Calu3 (cell line): Measurements from ENCODE around the gene MUC20. TPM values are rescaled to one million over a fixed set of nuclear protein-coding genes. Genes with fewer than 3 reads are reported as not detected.
"Not testable (repeated sequence)": the region's sequence is repeated elsewhere in the genome, so short reads cannot be mapped to it uniquely, and the experiment has no call there.

ENCODE experiments used
- BruUV-seq: library from RNA; stranded (reverse); fragments of 400-500 nt; replicated peaks from 2 replicates; lab custom pipeline; 2021; lab: Mats Ljungman, UMichigan
- CTCF ChIA-PET: fragments of 300-600 bp; sonication (Branson Sonifier 250); formaldehyde crosslinking; loops from one replicate; lab custom pipeline; 2022; ENCODE audit warnings: antibody characterized with exemption; lab: Charles Lee
- DNase-seq: peaks from one replicate; pipeline ENCODE4 v3.0.0; 2022
- H3K27ac Mint-ChIP-seq: one replicate; pipeline ENCODE4 v1.8.0; 2022; ENCODE audit warnings: mixed read lengths; ENCODE audit not compliant: unreplicated experiment
- H3K27me3 Mint-ChIP-seq: one replicate; pipeline ENCODE4 v1.8.0; 2022; ENCODE audit warnings: mixed read lengths; ENCODE audit not compliant: unreplicated experiment
- H3K36me3 Mint-ChIP-seq: one replicate; pipeline ENCODE4 v1.8.0; 2022; ENCODE audit warnings: mild to moderate bottlenecking, moderate library complexity, mixed read lengths; ENCODE audit not compliant: insufficient read depth, unreplicated experiment
- H3K4me1 Mint-ChIP-seq: one replicate; pipeline ENCODE4 v1.8.0; 2022; ENCODE audit warnings: mild to moderate bottlenecking, low read depth, mixed read lengths; ENCODE audit not compliant: unreplicated experiment
- H3K4me3 Mint-ChIP-seq: one replicate; pipeline ENCODE4 v1.8.0; 2022; ENCODE audit warnings: mild to moderate bottlenecking, low read depth, moderate library complexity, mixed read lengths; ENCODE audit not compliant: unreplicated experiment
- H3K9me3 Mint-ChIP-seq: one replicate; pipeline ENCODE4 v1.8.0; 2022; ENCODE audit warnings: low read depth, mixed read lengths; ENCODE audit not compliant: unreplicated experiment
- intact Hi-C: fragments of 100-400 bp; cut with micrococcal nuclease; formaldehyde crosslinking; loops from one replicate; pipeline ENCODE4 v1.10.0; 2022; ENCODE audit not compliant: unreplicated experiment
- total RNA-seq: library from RNA; stranded (reverse); gene quantifications from 2 replicates; pipeline ENCODE4 v1.2.3, GENCODE V29; 2022
- TF ChIP-seq, protein P1 (sequence below): fragments of 200-600 bp; IDR thresholded peaks from one replicate; pipeline ENCODE4 v1.8.0; 2022; ENCODE audit warnings: antibody characterized with exemption; ENCODE audit not compliant: unreplicated experiment

The MUC20 gene
- total RNA-seq, 1 experiment from 2014 or later, result 83.1 TPM

DNA sequence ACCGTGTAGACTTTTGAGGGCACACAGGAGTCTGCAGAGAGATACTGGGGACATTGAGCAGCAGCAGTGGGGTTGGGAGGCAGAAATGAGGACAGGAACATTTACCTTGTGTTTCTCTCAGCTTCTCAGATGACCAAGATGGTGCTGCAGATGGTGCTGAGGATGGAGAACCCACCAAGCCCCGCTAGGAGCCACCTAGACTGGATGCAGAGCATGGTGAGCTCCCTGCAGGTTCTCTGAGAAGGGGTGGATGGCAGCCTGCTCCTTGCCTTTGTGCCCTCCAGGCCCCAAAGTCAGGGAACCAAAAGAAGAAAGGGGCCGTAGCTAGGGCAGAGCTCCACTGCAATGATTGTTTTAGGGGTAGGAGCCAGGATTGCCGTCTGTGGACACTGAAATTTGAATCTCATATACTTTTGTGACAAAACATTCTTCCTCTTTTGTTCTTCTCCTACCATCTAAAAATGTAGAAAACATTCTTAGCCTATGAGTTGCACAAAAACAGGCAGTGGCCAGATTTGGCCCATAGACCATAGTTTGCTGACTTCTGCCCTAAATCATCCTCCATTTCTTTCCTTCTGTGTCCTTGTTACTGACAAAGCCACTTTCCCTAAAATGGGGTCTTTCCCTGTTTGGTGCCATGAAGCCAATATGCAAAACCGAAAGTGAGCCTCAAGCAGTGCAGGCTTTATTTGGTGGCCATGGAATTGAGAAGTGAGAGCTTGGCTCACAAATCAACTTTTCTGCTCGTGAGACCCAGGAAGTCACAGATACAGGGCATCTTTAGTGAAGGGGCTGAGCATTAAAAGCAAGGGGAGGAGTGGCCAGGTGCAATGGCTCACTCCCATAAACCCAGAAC is 11.9 kb upstream of the MUC20 start:
- H3K27me3 Mint-ChIP-seq, result no peaks in the 10 kb centered on the region
- H3K36me3 Mint-ChIP-seq, result peaks cover 38% of the 10 kb centered on the region
- no TSS peak for BruUV-seq
- TF ChIP-seq, protein P1, sequence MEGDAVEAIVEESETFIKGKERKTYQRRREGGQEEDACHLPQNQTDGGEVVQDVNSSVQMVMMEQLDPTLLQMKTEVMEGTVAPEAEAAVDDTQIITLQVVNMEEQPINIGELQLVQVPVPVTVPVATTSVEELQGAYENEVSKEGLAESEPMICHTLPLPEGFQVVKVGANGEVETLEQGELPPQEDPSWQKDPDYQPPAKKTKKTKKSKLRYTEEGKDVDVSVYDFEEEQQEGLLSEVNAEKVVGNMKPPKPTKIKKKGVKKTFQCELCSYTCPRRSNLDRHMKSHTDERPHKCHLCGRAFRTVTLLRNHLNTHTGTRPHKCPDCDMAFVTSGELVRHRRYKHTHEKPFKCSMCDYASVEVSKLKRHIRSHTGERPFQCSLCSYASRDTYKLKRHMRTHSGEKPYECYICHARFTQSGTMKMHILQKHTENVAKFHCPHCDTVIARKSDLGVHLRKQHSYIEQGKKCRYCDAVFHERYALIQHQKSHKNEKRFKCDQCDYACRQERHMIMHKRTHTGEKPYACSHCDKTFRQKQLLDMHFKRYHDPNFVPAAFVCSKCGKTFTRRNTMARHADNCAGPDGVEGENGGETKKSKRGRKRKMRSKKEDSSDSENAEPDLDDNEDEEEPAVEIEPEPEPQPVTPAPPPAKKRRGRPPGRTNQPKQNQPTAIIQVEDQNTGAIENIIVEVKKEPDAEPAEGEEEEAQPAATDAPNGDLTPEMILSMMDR, result no peak
- DNase-seq, result no peak
- intact Hi-C loops, result no loop called here
- no peak overlapping the region for H3K4me3 Mint-ChIP-seq
- no peaks in the 10 kb centered on the region for H3K4me1 Mint-ChIP-seq
- CTCF ChIA-PET, result no interaction called here
- no peak overlapping the region for H3K27ac Mint-ChIP-seq
- peaks cover 4% of the 10 kb centered on the region for H3K9me3 Mint-ChIP-seq

DNA sequence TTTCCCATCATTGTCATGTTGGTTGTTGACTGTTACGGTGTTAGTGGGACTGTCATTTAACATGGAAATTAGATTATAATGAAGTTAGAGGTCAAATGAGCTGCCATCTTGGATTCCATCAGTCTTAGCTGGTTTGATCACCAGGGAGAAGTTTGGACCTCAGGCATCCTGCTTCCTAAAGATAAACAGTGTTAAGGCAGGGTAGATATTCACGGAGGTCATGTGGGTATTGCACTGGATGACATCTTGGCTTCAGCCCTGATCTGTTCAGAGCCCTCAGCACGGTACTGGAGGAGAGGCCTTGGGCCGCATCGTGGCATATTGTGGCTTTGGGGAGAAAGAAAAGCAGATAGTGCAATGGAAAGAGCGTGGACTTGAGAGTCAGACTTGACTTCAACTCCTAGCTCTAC is 11.1 kb upstream of the MUC20 start:
- Mint-ChIP-seq H3K27ac (peak overlapping the region; percentile 15), H3K4me1 (peaks cover 7% of the 10 kb centered on the region), H3K9me3 (peaks cover 4% of the 10 kb centered on the region), H3K4me3 (no peak overlapping the region), H3K27me3 (no peaks in the 10 kb centered on the region), H3K36me3 (peaks cover 38% of the 10 kb centered on the region)
- TF ChIP-seq, protein P1, result no peak
- intact Hi-C loops, result loop anchor here (10.0 kb wide), 1 partner anchor 145 kb away; no protein-coding TSS in a partner anchor
- no TSS peak for BruUV-seq
- CTCF ChIA-PET, result no interaction called here
- no peak for DNase-seq

DNA sequence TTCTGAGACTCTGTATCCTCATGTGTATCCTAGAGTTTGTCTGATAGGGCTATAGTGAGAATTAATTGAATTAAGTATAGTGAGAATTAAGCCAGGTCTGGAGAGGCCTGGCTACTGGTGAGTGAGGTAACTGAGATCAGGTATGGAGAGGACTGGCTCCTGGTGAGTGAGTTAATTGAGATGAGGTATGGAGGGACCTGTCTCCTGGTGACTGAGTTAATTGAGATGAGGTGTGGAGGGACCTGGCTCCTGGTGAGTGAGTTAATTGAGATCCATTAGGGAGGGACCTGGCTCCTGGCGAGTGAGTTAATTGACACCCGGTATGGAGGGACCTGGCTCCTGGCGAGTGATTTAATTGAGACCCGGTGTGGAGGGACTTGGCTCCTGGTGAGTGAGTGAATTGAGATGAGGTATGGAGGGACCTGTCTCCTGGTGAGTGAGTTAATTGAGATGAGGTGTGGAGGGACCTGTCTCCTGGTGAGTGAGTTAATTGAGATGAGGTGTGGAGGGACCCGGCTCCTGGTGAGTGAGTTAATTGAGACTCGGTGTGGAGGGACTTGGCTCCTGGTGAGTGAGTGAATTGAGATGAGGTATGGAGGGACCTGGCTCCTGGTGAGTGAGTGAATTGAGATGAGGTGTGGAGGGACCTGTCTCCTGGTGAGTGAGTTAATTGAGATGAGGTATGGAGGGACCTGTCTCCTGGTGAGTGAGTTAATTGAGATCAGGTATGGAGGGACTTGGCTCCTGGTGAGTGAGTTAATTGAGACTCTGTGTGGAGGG is 10.5 kb upstream of the MUC20 start:
- H3K4me3 Mint-ChIP-seq, CTCF ChIA-PET, H3K27me3 Mint-ChIP-seq, DNase-seq, H3K9me3 Mint-ChIP-seq, BruUV-seq: not testable (repeated sequence)
- intact Hi-C loops, result loop anchor here (10.0 kb wide), 1 partner anchor 144 kb away; no protein-coding TSS in a partner anchor
- Mint-ChIP-seq H3K36me3 (peaks cover 42% of the 10 kb centered on the region), H3K27ac (peak overlapping the region; percentile 15), H3K4me1 (peaks cover 14% of the 10 kb centered on the region)

DNA sequence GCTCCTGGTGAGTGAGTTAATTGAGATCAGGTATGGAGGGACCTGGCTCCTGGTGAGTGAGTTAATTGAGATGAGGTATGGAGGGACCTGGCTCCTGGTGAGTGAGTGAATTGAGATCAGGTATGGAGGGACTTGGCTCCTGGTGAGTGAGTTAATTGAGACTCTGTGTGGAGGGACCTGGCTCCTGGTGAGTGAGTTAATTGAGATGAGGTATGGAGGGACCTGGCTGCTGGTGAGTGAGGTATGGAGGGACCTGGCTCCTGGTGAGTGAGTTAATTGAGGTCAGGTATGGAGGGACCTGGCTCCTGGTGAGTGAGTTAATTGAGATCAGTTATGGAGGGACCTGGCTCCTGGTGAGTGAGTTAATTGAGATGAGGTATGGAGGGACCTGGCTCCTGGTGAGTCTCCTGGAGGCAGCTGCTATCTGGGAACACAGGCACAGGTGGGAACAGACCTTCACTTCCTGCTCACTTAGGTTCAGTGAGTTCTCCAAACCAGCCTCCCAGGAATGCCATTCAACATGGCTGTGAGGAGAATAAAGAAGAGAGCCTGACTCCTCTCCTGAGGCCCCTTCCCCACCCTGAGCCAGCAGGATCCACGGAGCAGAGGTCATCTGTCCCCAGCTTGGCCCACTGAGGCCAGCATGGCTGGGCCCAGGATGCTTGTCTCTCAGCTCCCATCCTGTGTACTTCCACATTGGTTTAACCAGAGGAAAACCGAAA is 9.5 kb upstream of the MUC20 start:
- peaks cover 42% of the 10 kb centered on the region for H3K36me3 Mint-ChIP-seq
- BruUV-seq, DNase-seq, H3K9me3 Mint-ChIP-seq, H3K4me3 Mint-ChIP-seq, H3K27me3 Mint-ChIP-seq, H3K27ac Mint-ChIP-seq: not testable (repeated sequence)
- CTCF ChIA-PET, result interaction anchor here (1.1 kb wide), 1 partner anchor 9 kb away, joined by 4 read pairs; no protein-coding TSS in a partner anchor
- H3K4me1 Mint-ChIP-seq, result peaks cover 22% of the 10 kb centered on the region
- intact Hi-C loops, result loop anchor here (10.0 kb wide), 1 partner anchor 144 kb away; no protein-coding TSS in a partner anchor
